ENCODE data around the gene CSPG5.

The CSPG5 gene

GRCh38 chr3:47517937-47518336 lies 60.7 kb downstream of the CSPG5 start:
- TF ChIP-seq CTCF (IDR thresholded peaks at IDR 0.05) = no peak

- TF ChIP-seq CTCF (IDR thresholded peaks at IDR 0.05) = no peak
Measured at GRCh38 chr3:47515864-47516319, 62.8 kb downstream of the CSPG5 start.

- TF ChIP-seq CTCF (IDR thresholded peaks at IDR 0.05) = no peak
Measured at GRCh38 chr3:47515100-47515499, 63.6 kb downstream of the CSPG5 start.

GRCh38 chr3:47513125-47513929 lies 65.3 kb downstream of the CSPG5 start, which contains the start of gene ELP6:
Gene ELP6 (minus strand): TSS chr3:47513712. CDS start chr3:47513590, 122 bp downstream.
- peak; percentile 36; the same call in 1 of the 2 replicates for TF ChIP-seq CTCF (IDR thresholded peaks at IDR 0.05)

GRCh38 chr3:47512416-47513124 lies 66.1 kb downstream of the CSPG5 start:
- no peak for TF ChIP-seq CTCF (IDR thresholded peaks at IDR 0.05)

Measured in LNCAP (cell line).